SK-N-SH treated with all-trans-retinoic acid at 6 μM for 48 hours (cell line): ENCODE data around the gene TARS2.
A peak's percentile ranks its signal among the peaks of the same experiment; 100 is the strongest.

Experiments used
- ATAC-seq: fragments of 200-7000 bp; cut with Tn5 transposase; 3 replicates; pipeline ENCODE4 v1.9.1; 2020; ENCODE audit warnings: mild to moderate bottlenecking, moderate library complexity
- ARNTL ChIP-seq: fragments of 450-650 bp; formaldehyde crosslinking; IDR thresholded peaks from 2 replicates; pipeline ENCODE4 v1.5.0; 2020; ENCODE audit warnings: low read depth, mild to moderate bottlenecking, moderate library complexity, borderline replicate concordance
- BACH2 ChIP-seq: fragments of 250-450 bp; sonication (Bioruptor Pico); IDR thresholded peaks from 2 replicates; pipeline ENCODE4 v1.9.0; 2021; ENCODE audit warnings: mild to moderate bottlenecking, borderline replicate concordance
- CREB5 ChIP-seq: fragments of 250-450 bp; sonication (Bioruptor Pico); IDR thresholded peaks from 2 replicates; pipeline ENCODE4 v1.5.1; 2020; ENCODE audit warnings: low read depth, mild to moderate bottlenecking, moderate library complexity
- CSRNP3 ChIP-seq: fragments of 250-450 bp; sonication (Bioruptor Pico); IDR thresholded peaks from 2 replicates; pipeline ENCODE4 v1.5.1; 2021; ENCODE audit warnings: mild to moderate bottlenecking, moderate library complexity
- ESRRG ChIP-seq: fragments of 250-450 bp; sonication (Bioruptor Pico); IDR thresholded peaks from 2 replicates; pipeline ENCODE4 v1.6.1; 2021; ENCODE audit warnings: mild to moderate bottlenecking
- GLIS3 ChIP-seq: fragments of 250-450 bp; sonication (Bioruptor Pico); IDR thresholded peaks from 2 replicates; pipeline ENCODE4 v1.5.0; 2020; ENCODE audit warnings: mild to moderate bottlenecking, moderate library complexity
- ISL1 ChIP-seq: fragments of 250-450 bp; sonication (Bioruptor Pico); IDR thresholded peaks from 2 replicates; pipeline ENCODE4 v2.1.2; 2022; ENCODE audit warnings: mild to moderate bottlenecking, moderate library complexity
- OSR1 ChIP-seq: fragments of 250-450 bp; sonication (Bioruptor Pico); IDR thresholded peaks from 2 replicates; pipeline ENCODE4 v1.8.0; 2022; ENCODE audit warnings: moderate library complexity, mild to moderate bottlenecking, inconsistent platforms
- PATZ1 ChIP-seq: fragments of 250-450 bp; sonication (Bioruptor Pico); IDR thresholded peaks from 2 replicates; pipeline ENCODE4 v1.8.0; 2020; ENCODE audit warnings: mild to moderate bottlenecking, moderate library complexity, borderline replicate concordance
- PPARA ChIP-seq: fragments of 250-450 bp; sonication (Bioruptor Pico); IDR thresholded peaks from 2 replicates; pipeline ENCODE4 v1.5.0; 2020; ENCODE audit warnings: mild to moderate bottlenecking, borderline replicate concordance
- RARB ChIP-seq: fragments of 250-450 bp; sonication (Bioruptor Pico); IDR thresholded peaks from 2 replicates; pipeline ENCODE4 v1.8.0; 2021; ENCODE audit warnings: mild to moderate bottlenecking, moderate library complexity
- SNAI2 ChIP-seq: fragments of 250-450 bp; sonication (Bioruptor Pico); IDR thresholded peaks from 2 replicates; pipeline ENCODE4 v1.5.0; 2020; ENCODE audit warnings: mild to moderate bottlenecking, moderate library complexity
- TOX ChIP-seq: fragments of 250-450 bp; sonication (Bioruptor Pico); IDR thresholded peaks from 2 replicates; pipeline ENCODE4 v1.8.0; 2021; ENCODE audit warnings: mild to moderate bottlenecking, moderate library complexity, borderline replicate concordance
- ZC3H10 ChIP-seq: fragments of 250-450 bp; sonication (Bioruptor Pico); IDR thresholded peaks from 2 replicates; pipeline ENCODE4 v1.5.1; 2021; ENCODE audit warnings: mild to moderate bottlenecking, moderate library complexity
- ZFP3 ChIP-seq: fragments of 250-450 bp; sonication (Bioruptor Pico); IDR thresholded peaks from 2 replicates; pipeline ENCODE4 v1.5.0; 2020; ENCODE audit warnings: mild to moderate bottlenecking, moderate library complexity
- ZFP30 ChIP-seq: fragments of 450-650 bp; formaldehyde crosslinking; IDR thresholded peaks from 2 replicates; pipeline ENCODE4 v1.5.0; 2022; ENCODE audit warnings: mild to moderate bottlenecking, moderate library complexity
- ZNF565 ChIP-seq: fragments of 450-650 bp; formaldehyde crosslinking; conservative IDR thresholded peaks from 2 replicates; pipeline ENCODE4 v1.5.0; 2020; ENCODE audit warnings: low read depth, mild to moderate bottlenecking, moderate library complexity
- ZNF70 ChIP-seq: fragments of 450-650 bp; formaldehyde crosslinking; IDR thresholded peaks from 2 replicates; pipeline ENCODE4 v1.5.0; 2020; ENCODE audit warnings: mild to moderate bottlenecking, moderate library complexity
- ZNF8 ChIP-seq: fragments of 450-650 bp; formaldehyde crosslinking; IDR thresholded peaks from 2 replicates; pipeline ENCODE4 v1.5.0; 2020; ENCODE audit warnings: mild to moderate bottlenecking, moderate library complexity
- TF ChIP-seq, protein P1 (sequence below): fragments of 250-450 bp; sonication (Bioruptor Pico); IDR thresholded peaks from 2 replicates; pipeline ENCODE4 v1.8.0; 2021; ENCODE audit warnings: low read depth, mild to moderate bottlenecking, moderate library complexity, borderline replicate concordance

The TARS2 gene

GRCh38 chr1:150477320-150477719 is 9.9 kb upstream of the TARS2 start (continued):
- TF ChIP-seq PATZ1 (CRISPR knock-in tag) (no peak), CSRNP3 (CRISPR knock-in tag) (no peak)

- peak; percentile 21; the same call in 2 of the 3 replicates for ATAC-seq
- TF ChIP-seq ZNF8 (CRISPR knock-in tag) (no peak), ZC3H10 (CRISPR knock-in tag) (no peak), OSR1 (CRISPR knock-in tag) (no peak), CREB5 (CRISPR knock-in tag) (no peak), BACH2 (no peak), ZNF70 (CRISPR knock-in tag) (no peak), RARB (no peak), CSRNP3 (CRISPR knock-in tag) (no peak), ESRRG (CRISPR knock-in tag) (no peak), PATZ1 (CRISPR knock-in tag) (no peak), SNAI2 (CRISPR knock-in tag) (no peak), GLIS3 (CRISPR knock-in tag) (no peak), ZNF565 (CRISPR knock-in tag) (no peak), TOX (CRISPR knock-in tag) (no peak), ZFP30 (CRISPR knock-in tag) (no peak), ARNTL (CRISPR knock-in tag) (no peak), ZFP3 (CRISPR knock-in tag) (no peak), PPARA (CRISPR knock-in tag) (no peak), ISL1 (no peak)
- TF ChIP-seq, protein P1, sequence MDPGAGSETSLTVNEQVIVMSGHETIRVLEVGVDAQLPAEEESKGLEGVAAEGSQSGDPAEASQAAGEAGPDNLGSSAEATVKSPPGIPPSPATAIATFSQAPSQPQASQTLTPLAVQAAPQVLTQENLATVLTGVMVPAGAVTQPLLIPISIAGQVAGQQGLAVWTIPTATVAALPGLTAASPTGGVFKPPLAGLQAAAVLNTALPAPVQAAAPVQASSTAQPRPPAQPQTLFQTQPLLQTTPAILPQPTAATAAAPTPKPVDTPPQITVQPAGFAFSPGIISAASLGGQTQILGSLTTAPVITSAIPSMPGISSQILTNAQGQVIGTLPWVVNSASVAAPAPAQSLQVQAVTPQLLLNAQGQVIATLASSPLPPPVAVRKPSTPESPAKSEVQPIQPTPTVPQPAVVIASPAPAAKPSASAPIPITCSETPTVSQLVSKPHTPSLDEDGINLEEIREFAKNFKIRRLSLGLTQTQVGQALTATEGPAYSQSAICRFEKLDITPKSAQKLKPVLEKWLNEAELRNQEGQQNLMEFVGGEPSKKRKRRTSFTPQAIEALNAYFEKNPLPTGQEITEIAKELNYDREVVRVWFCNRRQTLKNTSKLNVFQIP (CRISPR knock-in tag) = no peak
- TF ChIP-seq, all 23 proteins: peak for 0
Observed at GRCh38 chr1:150477733-150478132, 9.5 kb upstream of the TARS2 start.

GRCh38 chr1:150479370-150479769 is 7.8 kb upstream of the TARS2 start:
- no peak for ATAC-seq
- TF ChIP-seq TOX (CRISPR knock-in tag) (no peak), ZNF565 (CRISPR knock-in tag) (no peak), PPARA (CRISPR knock-in tag) (no peak), RARB (no peak)
- TF ChIP-seq, protein P1 (CRISPR knock-in tag) = no peak
- TF ChIP-seq, all 23 proteins: peak for 0
